HG03103 (cell line): ENCODE results near the gene SRPK2.

ENCODE experiments used
- ATAC-seq: cut with Tn5 transposase; IDR thresholded peaks from one replicate; pipeline ENCODE4 v1.9.1; 2021; ENCODE audit warnings: low read depth; ENCODE audit not compliant: unreplicated experiment

Gene SRPK2

GRCh38 chr7:105229641-105230040 lies 159.1 kb downstream of the SRPK2 start:
- ATAC-seq, result no peak

DNA sequence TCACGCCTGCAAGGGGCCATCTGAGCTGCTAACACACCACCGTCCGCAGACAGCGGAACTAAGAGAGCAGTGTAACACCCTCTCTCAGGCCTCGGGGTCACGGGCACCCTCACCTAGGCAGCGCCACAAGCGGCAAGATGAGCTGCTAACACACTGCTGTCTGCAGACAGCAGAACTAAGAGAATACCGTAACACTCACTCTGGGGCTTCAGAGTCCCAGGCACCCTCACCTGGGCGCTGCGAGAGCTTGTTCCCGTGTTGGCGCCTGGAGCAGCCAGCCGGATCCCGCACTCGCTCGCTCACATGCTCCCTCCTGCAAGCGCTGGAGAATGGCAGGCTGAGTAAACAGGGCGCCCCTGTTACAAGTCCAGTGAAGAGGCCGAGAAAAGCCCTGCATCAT lies 160.2 kb downstream of the SRPK2 start:
- ATAC-seq, result no peak

DNA sequence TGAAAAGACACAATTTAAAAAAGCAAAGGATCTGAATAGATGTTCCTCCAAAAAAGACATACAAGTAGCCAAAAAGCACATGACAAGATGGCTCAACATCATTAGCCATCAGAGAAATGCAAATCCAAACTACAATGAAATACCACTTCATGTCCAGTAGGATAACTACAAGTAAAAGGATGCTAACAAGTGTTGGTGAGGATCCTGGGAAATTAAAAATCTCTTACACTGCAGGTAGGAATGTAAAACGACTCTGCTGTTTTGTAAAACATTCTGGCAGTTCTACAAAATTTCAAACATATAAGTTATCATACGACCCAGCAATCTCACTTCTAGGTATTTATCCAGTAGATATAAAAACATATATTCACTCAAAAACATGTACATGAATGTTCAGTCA lies 161.3 kb downstream of the SRPK2 start:
- ATAC-seq, result no peak

DNA sequence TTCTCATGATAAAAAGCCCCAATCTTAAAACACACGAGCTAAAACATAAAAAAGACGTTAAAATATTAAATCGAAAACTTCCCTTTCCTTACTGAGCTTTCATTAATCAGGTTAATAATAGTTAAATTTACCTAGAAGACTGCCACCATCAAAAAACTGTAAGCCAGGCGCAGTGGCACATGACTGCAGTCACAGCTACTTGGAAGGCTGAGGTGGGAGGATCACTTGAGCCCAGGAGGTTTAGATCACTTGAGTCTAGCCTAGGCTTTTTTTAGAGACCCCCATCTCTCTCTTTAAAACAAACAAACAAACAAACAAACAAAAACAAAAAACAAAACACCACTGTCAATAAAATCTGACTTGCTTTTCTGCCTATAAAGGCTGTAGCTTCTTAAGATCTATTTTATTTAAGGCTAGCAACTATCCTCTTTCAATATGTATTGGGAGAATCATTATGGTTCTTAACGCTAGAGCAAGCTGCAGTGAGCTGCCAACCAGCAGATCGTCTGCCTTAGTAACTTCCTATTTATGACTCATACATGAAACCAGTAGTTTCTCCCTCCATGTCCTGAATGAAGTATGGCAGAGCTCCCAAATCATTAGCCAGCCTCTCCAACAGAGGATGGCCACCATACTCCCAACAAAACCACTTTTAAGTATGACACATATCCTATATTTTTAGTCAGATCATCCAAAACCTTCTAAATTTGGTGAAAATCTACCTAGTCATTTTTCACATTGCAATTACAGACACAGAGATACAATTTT lies 163.7 kb downstream of the SRPK2 start:
- ATAC-seq, result peak; percentile 87

DNA sequence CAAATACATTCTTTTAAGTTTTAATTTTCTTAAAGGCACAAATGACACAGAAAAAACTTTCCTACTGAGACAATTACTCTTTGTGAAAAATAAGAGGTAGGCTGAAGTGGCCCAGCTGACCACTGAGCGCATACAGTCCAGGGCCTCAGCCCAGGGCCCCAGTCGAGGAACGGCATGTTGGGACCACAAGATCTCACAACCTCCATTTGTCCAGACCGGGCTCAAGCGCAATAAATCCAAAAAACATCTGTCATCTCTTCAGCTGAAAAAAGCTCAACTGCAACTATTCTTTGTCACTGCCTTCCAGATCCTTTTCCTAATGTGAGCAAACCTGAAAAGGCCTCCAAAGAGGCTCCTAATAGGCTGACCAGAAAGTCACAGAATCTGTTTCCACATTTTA lies 165.8 kb downstream of the SRPK2 start:
- ATAC-seq, result no peak

DNA sequence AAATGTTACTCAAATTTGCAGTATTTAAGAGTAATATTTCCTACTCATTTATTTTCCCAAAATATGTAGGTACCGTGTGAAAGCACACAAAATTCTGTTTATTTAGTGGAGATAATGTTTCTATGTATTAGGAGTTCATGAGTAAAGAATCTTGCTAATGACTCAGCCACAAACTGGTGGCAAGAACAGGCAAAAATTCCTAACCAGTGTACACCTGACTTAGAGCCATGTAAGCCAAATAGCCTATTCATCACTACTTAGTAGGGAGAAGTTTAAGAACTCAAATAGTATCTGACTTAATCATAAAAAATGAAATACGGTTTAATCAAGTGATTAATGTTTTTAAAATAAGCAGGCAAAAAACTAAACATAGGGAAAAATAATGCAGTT lies 169.0 kb downstream of the SRPK2 start:
- ATAC-seq, result no peak

- ATAC-seq, result no peak
Measured at GRCh38 chr7:105218939-105219770, 169.6 kb downstream of the SRPK2 start.

GRCh38 chr7:105218215-105218614 lies 170.5 kb downstream of the SRPK2 start:
- ATAC-seq, result no peak

DNA sequence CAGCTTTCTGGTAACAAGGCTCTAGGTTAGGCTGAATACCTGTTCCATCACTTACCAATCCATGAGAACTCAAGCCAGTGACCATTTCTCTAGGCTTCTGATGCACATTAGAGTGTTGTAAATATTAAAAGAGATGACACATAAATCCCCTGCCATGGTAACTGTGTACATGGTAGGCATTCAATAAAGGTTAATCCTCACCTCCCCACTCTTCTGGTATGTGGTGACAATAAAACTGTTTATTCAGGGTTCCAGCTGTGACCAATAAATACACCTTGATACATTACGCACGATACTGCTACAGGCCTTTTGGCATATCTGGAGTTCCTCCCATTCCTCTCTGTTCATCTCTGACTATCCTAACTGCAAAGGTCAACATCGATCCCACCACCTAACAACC lies 171.9 kb downstream of the SRPK2 start:
- ATAC-seq, result no peak

DNA sequence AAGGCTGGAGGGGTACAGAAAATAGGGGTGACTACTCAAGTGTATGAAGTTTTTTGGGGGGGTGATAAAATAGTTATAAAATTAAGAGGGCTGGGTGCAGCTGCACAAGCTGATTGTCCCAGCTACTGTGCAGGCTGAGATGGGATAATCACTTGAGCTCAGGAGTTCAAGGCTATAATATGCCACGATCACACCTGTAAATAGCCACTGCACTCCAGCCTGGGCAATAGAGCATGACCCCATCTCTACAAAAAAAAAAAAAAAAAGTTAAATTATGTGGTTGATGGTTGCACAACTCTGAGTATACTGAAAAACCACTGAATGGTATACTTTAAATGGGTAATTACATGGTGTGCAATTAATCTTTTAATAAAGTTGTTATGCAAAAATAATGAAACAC lies 172.9 kb downstream of the SRPK2 start:
- no peak for ATAC-seq

DNA sequence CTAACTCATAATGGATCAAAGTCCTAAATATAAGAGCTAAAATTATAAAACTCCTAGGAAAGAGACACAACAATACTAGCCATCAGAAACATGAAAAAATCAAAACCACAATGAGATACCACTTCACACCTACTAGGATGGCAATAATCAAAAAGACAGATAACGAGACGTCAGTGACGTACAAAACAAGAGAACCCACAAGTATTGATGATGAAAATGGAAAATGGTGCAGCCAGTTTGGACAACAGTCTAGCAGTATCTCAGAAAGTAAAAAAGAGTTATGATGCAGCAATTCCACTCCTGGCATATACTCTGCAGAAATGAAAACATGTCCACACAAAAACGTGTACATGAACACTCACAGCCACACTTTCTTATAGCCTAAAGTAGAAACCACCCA lies 173.5 kb downstream of the SRPK2 start:
- no peak for ATAC-seq

GRCh38 chr7:105213611-105214010 lies 175.1 kb downstream of the SRPK2 start:
- no peak for ATAC-seq

DNA sequence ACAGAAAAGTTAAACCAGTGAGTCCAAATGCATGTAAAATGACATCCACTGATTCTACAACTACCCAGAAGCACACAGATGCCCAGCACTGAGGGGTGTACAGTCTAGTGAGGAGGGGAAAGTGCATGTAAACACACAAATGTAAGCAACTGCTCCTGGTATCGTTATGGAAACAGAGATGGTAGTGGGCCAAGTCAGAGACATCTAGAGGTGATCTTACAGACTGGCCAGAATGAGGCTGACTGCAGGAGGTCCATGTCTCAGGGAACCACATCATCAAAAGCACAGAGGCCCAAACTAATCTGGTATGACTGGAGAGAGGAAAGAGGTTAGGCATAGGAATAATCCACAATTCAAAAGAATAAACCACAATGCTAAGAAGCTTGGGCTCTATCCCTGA lies 176.5 kb downstream of the SRPK2 start:
- ATAC-seq, result no peak

GRCh38 chr7:105210721-105211205 lies 178.0 kb downstream of the SRPK2 start:
- peak; percentile 82 for ATAC-seq

GRCh38 chr7:105209870-105210269 lies 178.9 kb downstream of the SRPK2 start:
- ATAC-seq, result no peak

GRCh38 chr7:105209433-105209832 lies 179.3 kb downstream of the SRPK2 start:
- no peak for ATAC-seq

- ATAC-seq, result no peak
Measured at GRCh38 chr7:105206985-105207384, 181.7 kb downstream of the SRPK2 start.

GRCh38 chr7:105205592-105206237 lies 183.0 kb downstream of the SRPK2 start:
- ATAC-seq, result no peak

- ATAC-seq, result no peak
Measured at GRCh38 chr7:105204953-105205352, 183.8 kb downstream of the SRPK2 start.

DNA sequence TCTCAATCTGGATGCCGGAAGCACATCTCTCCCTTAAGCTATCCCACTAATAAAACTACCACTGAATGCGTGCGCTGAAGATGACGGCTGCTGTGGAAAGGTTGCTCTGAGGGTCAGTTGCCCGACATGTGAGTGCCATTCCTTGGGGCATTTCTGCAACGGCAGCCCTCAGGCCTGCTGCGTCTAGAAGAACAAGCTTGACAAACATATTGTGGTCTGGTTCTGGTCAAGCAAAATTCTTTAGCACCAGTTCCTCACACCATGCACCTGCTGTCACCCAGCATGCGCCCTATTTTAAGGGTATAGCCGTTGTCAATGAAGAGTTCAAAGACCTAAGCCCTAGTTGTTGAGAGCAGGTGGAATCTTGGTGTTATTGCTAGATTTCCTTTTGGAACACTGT lies 184.2 kb downstream of the SRPK2 start:
- no peak for ATAC-seq

DNA sequence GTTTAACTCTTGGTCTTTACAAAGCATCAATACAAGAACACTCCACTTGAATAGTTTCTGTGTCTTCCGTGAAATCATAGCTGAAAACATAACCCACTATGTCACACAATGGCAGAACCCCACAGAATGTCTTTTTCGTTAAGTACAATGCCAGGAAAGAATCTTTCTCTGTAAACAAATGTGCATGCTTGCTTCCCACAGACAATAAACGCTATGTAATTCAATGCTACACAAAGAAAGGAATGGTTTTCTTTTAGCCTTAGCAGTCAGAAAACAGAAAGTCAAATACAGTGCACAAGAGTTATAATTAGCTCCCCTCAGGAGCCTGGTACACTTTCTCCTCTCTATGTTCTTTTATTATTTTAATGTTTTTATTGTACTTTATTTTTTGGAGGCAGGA lies 186.1 kb downstream of the SRPK2 start:
- no peak for ATAC-seq
